Measurements from ENCODE around the gene CCSER1. TPM values are rescaled to one million over a fixed set of nuclear protein-coding genes. Genes with fewer than 3 reads are reported as not detected.
A peak's percentile ranks its signal among the peaks of the same experiment; 100 is the strongest.

CCSER1 gene
- total RNA-seq, 1 experiment from 2014 or later, result 0.63 TPM

- no peaks in the 10 kb centered on the region for H3K4me1 Mint-ChIP-seq (ENCODE audit: insufficient read depth, unreplicated experiment)
- no peak overlapping the region for H3K4me3 Mint-ChIP-seq (ENCODE audit: unreplicated experiment)
- no peaks in the 10 kb centered on the region for H3K36me3 Mint-ChIP-seq (ENCODE audit: insufficient read depth, unreplicated experiment)
- no peaks in the 10 kb centered on the region for H3K27me3 Mint-ChIP-seq (ENCODE audit: insufficient read depth, unreplicated experiment)
- BruUV-seq (replicated peaks), result no TSS peak
- intact Hi-C loops (cut with micrococcal nuclease), result loop anchor here (2.0 kb wide), 1 partner anchor 172 kb away; no protein-coding TSS in a partner anchor
- no peak overlapping the region for H3K27ac Mint-ChIP-seq (ENCODE audit: low read depth, unreplicated experiment)
- ChIA-PET POLR2A (interaction anchor here (0.6 to 0.7 kb wide), 2 partner anchors 8 to 160 kb away, joined by 3 read pairs; no protein-coding TSS in a partner anchor), CTCF (interaction anchor here (0.6 to 0.9 kb wide), 2 partner anchors 10 to 355 kb away, joined by 3 read pairs; no protein-coding TSS in a partner anchor)
- TF ChIP-seq CTCF (IDR thresholded peaks at IDR 0.05; ENCODE audit: unreplicated experiment), result no peak
- no peaks in the 10 kb centered on the region for H3K9me3 Mint-ChIP-seq (ENCODE audit: unreplicated experiment)
- DNase-seq (ENCODE audit: unreplicated experiment), result no peak
Measured at GRCh38 chr4:90120815-90121214, 6.4 kb upstream of the CCSER1 start.

GRCh38 chr4:90121676-90122354, 5.4 kb upstream of the CCSER1 start:
- Mint-ChIP-seq H3K36me3 (ENCODE audit: insufficient read depth, unreplicated experiment) (no peaks in the 10 kb centered on the region), H3K4me3 (ENCODE audit: unreplicated experiment) (no peak overlapping the region), H3K9me3 (ENCODE audit: unreplicated experiment) (no peaks in the 10 kb centered on the region), H3K27ac (ENCODE audit: low read depth, unreplicated experiment) (no peak overlapping the region), H3K27me3 (ENCODE audit: insufficient read depth, unreplicated experiment) (no peaks in the 10 kb centered on the region), H3K4me1 (ENCODE audit: insufficient read depth, unreplicated experiment) (no peaks in the 10 kb centered on the region)
- no peak for TF ChIP-seq CTCF (IDR thresholded peaks at IDR 0.05; ENCODE audit: unreplicated experiment)
- intact Hi-C loops (cut with micrococcal nuclease), result loop anchor here (2.0 kb wide), 1 partner anchor 171 kb away; no protein-coding TSS in a partner anchor
- no peak for DNase-seq (ENCODE audit: unreplicated experiment)
- ChIA-PET POLR2A (interaction anchor here (1.2 kb wide), 1 partner anchor 156 kb away, joined by 3 read pairs; no protein-coding TSS in a partner anchor), CTCF (no interaction called here)
- no TSS peak for BruUV-seq (replicated peaks)

GRCh38 chr4:90122355-90122748, 4.8 kb upstream of the CCSER1 start:
- ChIA-PET CTCF (no interaction called here), POLR2A (interaction anchor here (1.2 kb wide), 1 partner anchor 157 kb away, joined by 3 read pairs; no protein-coding TSS in a partner anchor)
- no TSS peak for BruUV-seq (replicated peaks)
- no peak overlapping the region for H3K4me3 Mint-ChIP-seq (ENCODE audit: unreplicated experiment)
- no peak overlapping the region for H3K27ac Mint-ChIP-seq (ENCODE audit: low read depth, unreplicated experiment)
- no peaks in the 10 kb centered on the region for H3K27me3 Mint-ChIP-seq (ENCODE audit: insufficient read depth, unreplicated experiment)
- no peaks in the 10 kb centered on the region for H3K9me3 Mint-ChIP-seq (ENCODE audit: unreplicated experiment)
- H3K36me3 Mint-ChIP-seq (ENCODE audit: insufficient read depth, unreplicated experiment), result no peaks in the 10 kb centered on the region
- TF ChIP-seq CTCF (IDR thresholded peaks at IDR 0.05; ENCODE audit: unreplicated experiment), result no peak
- DNase-seq (ENCODE audit: unreplicated experiment), result peak; percentile 81
- intact Hi-C loops (cut with micrococcal nuclease), result no loop called here
- no peaks in the 10 kb centered on the region for H3K4me1 Mint-ChIP-seq (ENCODE audit: insufficient read depth, unreplicated experiment)

GRCh38 chr4:90124276-90124675, 2.9 kb upstream of the CCSER1 start:
- intact Hi-C loops (cut with micrococcal nuclease), result no loop called here
- ChIA-PET CTCF (no interaction called here), POLR2A (no interaction called here)
- no peak for TF ChIP-seq CTCF (IDR thresholded peaks at IDR 0.05; ENCODE audit: unreplicated experiment)
- H3K27ac Mint-ChIP-seq (ENCODE audit: low read depth, unreplicated experiment), result no peak overlapping the region
- no peak for DNase-seq (ENCODE audit: unreplicated experiment)
- no peak overlapping the region for H3K4me3 Mint-ChIP-seq (ENCODE audit: unreplicated experiment)
- no peaks in the 10 kb centered on the region for H3K36me3 Mint-ChIP-seq (ENCODE audit: insufficient read depth, unreplicated experiment)
- H3K27me3 Mint-ChIP-seq (ENCODE audit: insufficient read depth, unreplicated experiment), result no peaks in the 10 kb centered on the region
- no TSS peak for BruUV-seq (replicated peaks)
- H3K9me3 Mint-ChIP-seq (ENCODE audit: unreplicated experiment), result no peaks in the 10 kb centered on the region
- no peaks in the 10 kb centered on the region for H3K4me1 Mint-ChIP-seq (ENCODE audit: insufficient read depth, unreplicated experiment)

All from MCF 10A (cell line).